C4-2B (cell line): ENCODE results near the gene CLSTN2.

Experiments
- H3K27ac ChIP-seq: fragments of 450-650 bp; 2 replicates; pipeline ENCODE4 v1.5.1; 2017
- CTCF ChIP-seq: fragments of 450-650 bp; conservative IDR thresholded peaks from 2 replicates; pipeline ENCODE4 v1.5.1; 2017; ENCODE audit warnings: mild to moderate bottlenecking
- ZFX ChIP-seq: fragments of 450-650 bp; IDR thresholded peaks from 2 replicates; pipeline ENCODE4 v1.6.1; 2017

CLSTN2 gene

GRCh38 chr3:139906418-139906817, 28.6 kb upstream of the CLSTN2 start:
- TF ChIP-seq CTCF (no peak), ZFX (no peak)
- no peak overlapping the region for H3K27ac ChIP-seq

- no peak overlapping the region for H3K27ac ChIP-seq
- no peak for TF ChIP-seq CTCF
- TF ChIP-seq ZFX: no peak
Observed at GRCh38 chr3:139909811-139910210, 25.2 kb upstream of the CLSTN2 start.

- TF ChIP-seq CTCF: no peak
- no peak for TF ChIP-seq ZFX
- H3K27ac ChIP-seq: peak overlapping the region; percentile 76; the same call in 1 of the 2 replicates
Observed at GRCh38 chr3:139916271-139916670, 18.7 kb upstream of the CLSTN2 start.

GRCh38 chr3:139917226-139917785, 17.7 kb upstream of the CLSTN2 start:
- no peak for TF ChIP-seq ZFX
- TF ChIP-seq CTCF: no peak
- H3K27ac ChIP-seq: peak overlapping the region; percentile 76

GRCh38 chr3:139928708-139929505, 6.1 kb upstream of the CLSTN2 start:
- TF ChIP-seq CTCF (no peak), ZFX (no peak)

GRCh38 chr3:139930211-139930610, 4.8 kb upstream of the CLSTN2 start:
- no peak for TF ChIP-seq CTCF
- TF ChIP-seq ZFX: no peak

More at GRCh38 chr3:139928708-139929505, 6.1 kb upstream of the CLSTN2 start:
- no peak overlapping the region for H3K27ac ChIP-seq

GRCh38 chr3:139933766-139934165, 1.2 kb upstream of the CLSTN2 start:
- TF ChIP-seq CTCF (no peak), ZFX (no peak)

More at GRCh38 chr3:139930211-139930610, 4.8 kb upstream of the CLSTN2 start:
- H3K27ac ChIP-seq: no peak overlapping the region

More at GRCh38 chr3:139933766-139934165, 1.2 kb upstream of the CLSTN2 start:
- H3K27ac ChIP-seq: no peak overlapping the region
